Activated CD4-positive, CD25-positive, alpha-beta regulatory T cell treated with anti-CD3 and anti-CD28 coated beads, Interleukin-2, amount 50 U/mL, for 24 hours (primary cell): ENCODE results near the gene PLA2G3.
A peak's percentile ranks its signal among the peaks of the same experiment; 100 is the strongest.
"Not testable (repeated sequence)": the region's sequence is repeated elsewhere in the genome, so short reads cannot be mapped to it uniquely, and the experiment has no call there.

Source experiments
- ATAC-seq, 2 donors: fragments of 150-1000 bp; cut with Tn5 transposase; one replicate each; pipeline ENCODE4 v1.10.0; 2021; ENCODE audit warnings: mild to moderate bottlenecking in 1 of 2, moderate library complexity in 1 of 2

The PLA2G3 gene

DNA sequence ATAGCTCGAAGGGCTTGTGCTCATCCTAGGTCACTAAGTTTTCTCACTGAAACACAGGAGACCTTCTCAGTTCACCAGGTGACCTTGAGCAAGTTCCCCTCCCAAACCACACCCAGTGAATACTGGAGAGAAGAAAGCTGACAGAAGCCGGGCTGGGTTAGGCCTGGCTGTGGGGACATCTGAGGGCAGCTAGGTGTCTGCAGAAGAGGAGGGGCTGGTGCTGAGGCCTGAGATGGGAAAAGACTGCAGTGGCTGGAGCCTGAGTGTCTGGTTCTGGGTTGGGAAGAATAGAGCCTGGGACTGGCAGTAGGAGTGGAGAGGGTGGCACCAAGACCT is 18.1 kb downstream of the PLA2G3 start:
- ATAC-seq, result no peak

DNA sequence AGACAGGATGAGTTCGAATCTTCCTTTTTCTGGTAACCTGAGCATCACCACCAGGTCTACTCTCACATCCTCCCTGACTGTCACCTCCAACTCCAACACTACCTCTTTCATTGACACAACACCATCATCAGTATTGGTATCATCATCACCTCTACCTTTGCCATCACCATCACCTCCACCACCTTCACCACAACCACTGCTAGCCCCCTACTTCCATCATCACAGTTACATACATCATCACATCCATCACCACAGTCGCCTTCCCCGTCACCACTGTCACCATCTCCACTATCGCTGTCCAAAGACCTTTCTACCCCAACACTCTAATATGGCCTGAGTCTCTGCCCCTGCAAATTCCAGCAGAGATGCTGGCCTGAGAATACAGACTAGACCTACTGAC is 18.9 kb downstream of the PLA2G3 start:
- no peak for ATAC-seq

DNA sequence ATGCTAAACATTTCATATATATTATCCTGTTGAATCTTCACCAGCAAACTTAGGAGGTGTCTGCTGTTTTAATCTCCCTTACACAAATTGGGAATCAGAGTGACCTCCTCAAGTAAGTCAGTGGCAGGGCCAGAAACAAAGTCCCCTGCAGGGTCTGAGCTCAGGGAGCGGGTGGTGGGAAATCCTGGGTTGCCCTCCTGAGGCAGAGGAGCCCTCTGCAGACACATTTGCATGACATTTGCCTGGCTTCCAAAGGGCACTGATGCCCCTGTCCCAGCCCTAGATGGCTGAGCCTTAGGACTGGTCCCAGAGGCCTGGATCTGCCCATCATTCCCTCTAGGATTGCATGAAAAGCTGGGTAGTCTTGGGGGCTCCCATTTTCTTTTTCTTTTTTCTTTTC is 19.7 kb downstream of the PLA2G3 start:
- ATAC-seq, result no peak

DNA sequence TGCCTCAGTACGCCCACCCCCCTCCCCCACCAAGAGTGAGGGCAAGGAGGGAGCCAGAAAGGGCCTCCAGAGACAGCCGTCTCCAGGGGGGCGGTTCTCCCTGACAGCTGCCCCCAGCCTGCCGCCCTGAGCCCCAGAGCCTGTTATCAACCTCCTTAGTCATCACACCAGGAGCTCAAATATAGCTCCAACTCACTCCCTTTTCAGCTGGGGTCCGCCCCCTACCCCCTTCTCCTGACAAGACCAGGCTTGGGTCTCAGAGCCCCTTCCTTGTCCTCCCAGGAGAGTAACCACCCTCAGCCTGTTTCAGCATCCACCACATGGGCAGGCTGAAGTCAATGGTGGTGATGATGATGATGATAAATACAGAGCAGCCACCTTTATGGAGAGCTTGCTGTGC is 20.1 kb downstream of the PLA2G3 start:
- no peak for ATAC-seq

DNA sequence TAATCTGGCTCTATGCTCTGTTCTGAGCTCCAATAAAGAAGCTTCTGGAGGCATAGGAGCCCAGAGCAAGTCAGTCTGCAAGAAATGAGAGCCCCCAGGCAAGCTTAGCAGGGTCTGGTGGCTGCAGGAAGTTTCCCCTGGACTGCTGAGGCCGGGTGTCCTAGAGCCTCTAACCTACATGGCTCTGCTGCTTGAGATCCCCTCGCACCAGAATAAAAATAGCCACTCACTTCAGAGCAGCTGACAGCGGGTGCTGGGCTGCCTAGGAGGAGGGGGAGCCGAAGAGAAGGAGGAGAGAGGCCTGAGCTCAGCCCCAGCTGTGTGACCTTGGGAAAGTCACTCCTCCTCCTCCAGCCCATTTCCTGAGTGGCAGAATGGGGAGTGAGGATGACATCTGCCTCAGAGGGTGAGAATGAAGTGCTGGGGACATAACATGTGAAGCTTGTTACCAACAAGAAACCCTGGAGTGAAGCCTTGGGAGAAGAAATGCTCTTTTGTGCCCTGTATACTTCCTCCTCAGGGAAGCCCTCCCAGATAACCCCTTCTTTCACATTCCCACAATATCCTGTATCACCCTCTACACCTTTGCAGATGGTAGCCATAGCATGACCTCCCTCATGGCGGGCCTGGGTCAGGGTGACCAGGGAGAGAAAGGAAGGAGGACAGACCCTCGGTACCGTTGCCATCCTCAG is 21.1 kb downstream of the PLA2G3 start:
- no peak for ATAC-seq

DNA sequence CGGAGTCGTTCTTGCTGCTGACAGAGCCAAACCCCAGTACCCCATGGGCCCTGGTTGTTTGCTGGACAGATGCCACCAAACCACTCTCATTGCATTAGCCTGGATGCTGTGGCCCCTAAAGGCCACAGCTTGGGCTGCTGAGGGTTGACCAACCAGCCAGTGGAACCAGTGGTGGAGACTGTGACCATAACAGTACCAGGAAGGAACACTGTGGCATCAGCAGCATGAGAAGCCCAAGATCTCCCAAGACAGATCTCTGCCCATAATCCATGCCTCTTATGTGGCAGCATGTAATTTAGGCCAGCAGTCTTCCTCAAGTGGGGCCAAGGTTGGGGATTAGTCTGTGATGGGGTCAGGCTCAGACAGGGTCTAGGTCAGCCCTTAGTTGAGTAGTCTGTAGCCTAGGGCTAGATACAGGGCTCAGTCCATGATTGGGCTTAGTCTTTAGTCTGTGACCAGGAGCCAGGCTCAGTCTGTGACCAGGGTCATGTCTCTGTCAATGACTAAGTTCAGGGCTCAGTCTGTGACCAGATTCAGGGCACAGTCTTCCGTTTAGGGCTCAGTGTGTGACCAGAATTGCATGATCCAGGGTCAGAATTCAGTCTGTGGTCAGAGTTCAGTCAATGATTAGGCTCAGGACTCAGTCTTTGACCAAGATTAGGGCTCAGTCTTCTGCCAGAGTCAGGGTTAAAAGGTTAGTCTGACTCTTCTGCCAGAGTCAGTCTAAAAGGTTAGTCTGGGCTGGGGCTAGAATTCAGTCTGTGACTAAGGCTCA is 22.1 kb downstream of the PLA2G3 start:
- ATAC-seq, result no peak

DNA sequence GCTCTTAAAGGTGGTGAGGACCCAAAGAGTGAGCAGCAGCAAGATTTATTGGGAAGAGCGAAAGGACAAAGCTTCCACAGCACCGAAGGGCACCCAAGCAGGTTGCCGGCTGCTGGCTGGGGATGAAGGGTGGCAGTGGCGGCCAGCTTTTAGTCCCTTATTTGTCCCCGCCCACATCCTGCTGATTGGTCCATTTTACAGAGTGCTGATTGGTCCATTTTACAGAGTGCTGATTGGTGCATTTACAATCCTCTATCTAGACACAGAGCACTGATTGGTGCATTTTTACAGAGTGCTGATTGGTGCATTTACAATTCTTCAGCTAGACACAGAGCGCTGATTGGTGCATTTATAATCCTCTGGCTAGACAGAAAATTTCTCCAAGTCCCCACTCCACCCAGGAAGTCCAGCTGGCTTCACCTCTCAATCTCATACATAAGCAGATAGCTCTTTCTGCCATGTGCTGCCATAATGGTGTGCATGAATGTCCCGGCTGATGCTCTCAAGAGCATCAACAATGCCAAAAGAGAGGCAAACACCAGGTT is 27.7 kb downstream of the PLA2G3 start:
- ATAC-seq, result not testable (repeated sequence)

DNA sequence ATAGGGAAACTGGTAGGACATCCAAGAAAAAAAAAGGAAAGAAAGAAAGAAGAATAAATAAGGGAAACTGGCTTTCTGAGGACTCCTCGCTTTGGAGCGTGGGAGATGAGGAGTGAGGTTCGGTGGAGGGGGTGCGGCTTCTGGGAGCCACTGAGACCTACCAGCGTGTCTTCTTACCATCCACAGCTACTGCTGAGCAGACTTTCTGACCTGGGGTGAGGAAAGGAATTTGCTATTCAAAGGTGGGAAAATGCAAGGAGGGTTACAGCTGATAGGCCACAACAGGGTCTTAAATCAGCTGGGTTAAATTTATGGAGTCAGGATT is 32.5 kb downstream of the PLA2G3 start:
- peak; percentile 15 to 16 for ATAC-seq

DNA sequence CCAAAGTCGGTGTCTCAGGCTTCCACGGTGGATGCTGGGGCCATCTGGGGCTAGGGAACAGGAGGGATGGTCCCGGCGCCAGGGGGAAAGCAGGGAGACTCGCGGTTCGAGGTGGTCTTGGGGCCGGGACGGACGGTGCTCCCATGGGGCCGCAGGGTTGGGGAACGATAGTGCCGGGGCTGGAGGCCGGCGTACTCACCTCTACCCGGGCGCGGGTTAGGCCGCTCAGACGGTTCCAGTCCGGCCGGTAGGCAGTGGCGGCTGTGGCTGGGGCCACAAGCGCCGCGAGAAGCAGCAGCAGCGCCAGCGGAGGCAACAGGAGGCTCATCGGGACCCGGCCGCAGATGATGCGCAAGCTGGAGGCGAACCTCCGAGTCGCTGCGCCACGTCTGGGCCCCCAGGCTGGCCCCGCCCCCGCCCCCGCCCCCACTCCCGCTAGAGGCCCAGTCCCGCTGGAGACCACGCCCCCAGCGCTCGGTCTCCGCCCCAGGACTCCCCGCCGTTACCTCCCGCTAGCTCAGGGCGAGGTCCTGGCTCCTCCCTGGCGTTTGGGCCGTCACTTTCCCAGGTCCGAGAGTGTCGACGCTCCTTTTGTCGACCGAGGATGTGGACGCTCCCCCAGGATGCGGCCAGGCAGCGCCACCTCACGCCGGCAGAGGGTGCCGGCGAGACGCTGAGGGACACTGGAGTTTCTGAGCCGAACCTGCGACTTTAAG is 33.0 kb downstream of the PLA2G3 start, which contains the start of gene SELENOM:
Gene SELENOM (minus strand): TSS at position 391 of the 716 bp plus-strand sequence. CDS start 63 bp downstream, at position 328.
- peak; percentile 94 to 95 for ATAC-seq

DNA sequence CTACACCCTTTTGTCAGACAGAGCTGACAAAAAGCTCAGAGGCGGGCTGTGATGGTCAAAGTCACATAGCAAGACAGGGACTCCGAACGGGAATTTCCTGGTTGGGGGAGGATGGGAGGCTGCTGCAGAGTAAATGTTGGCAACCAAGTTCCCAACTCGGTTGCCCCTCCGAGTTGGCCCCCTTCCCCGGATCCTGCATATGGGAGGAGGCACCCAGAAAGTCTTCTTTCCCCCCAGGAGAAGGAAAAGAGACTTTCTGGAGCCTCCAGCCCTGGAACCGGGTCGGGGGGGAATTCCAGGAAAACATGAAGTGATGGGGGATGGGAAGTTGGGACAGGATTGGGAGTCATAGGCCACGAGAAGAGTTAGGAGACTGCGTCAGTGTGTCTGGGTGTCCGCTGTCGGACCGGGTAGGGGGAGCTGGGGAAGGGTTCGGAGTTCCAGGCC is 33.6 kb downstream of the PLA2G3 start:
- no peak for ATAC-seq

DNA sequence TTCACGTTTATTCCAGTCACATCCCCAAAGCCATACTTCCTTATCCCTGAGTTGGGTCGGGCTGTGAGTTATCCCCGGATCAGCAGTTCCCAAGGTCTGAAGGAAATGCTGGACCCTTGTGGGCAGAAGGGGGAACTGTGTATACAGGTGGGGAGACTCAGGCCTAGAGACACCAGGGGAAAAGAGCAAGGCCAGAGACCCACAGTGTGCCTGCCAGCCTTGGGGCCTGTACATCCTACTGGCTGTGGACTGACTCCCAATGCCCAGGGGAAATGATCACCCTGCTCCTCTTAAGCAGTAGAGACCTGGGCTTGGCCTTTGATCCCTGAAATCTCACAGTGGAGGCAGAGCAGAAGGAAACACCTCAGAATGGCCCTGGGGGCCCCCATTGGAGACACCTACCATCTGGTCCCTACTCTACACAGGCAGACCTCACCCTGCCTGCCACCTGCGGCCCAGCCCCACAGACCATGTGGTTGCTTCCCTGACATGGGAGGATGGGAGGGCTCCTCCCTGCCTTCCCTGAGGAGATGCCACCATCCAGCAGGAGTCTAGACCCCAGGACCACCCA is 34.2 kb downstream of the PLA2G3 start:
- no peak for ATAC-seq

DNA sequence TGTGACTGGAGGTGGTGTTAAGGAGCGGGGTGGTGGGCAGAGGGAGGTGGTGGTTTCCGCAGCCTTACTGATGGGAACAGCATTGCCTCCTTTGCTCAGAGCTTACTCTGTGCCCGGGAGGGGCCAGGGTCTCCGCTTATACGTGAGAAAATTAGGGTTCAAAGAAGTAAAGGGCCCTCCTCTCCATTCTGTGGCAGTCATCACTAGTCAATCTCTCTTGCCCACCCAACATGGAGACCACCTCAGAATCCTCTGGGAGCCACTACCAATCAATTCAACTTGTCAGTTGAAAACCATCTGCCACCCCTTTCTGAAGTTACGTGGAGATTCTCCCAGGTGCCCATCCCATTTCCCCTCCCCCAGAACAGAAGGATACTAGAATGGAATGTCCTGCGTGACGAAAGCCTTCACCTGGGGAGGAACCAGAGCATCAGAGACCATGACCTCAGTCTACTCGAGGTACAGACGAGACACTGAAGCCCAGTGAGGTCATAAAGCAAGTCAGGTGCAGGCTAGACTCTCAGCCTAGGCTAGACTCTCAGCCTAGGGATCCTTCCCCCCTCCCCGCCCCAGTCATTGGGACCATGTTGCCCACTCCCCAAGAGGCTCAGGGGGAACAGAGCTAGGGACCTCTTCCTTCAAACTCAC is 34.9 kb downstream of the PLA2G3 start:
- no peak for ATAC-seq

DNA sequence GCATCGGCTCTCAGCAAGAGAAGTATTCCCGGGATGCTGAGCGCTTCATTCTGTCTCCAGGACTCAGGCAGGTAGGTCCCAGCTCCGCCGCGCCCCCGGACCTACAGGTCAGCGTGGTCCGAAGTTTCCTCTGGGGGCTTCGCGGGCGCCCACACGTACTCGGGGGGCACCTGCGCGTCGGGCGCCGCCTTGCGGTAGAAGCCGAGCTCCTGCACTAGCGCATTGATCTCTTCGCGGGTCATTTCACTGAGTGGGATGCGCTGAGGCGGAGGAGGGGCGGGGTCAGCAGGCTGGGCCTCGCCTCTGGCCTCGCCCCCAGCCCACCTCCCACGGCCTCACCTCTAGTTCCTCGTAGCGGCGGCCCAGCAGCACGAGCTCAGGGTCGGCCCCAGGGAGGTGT is 35.4 kb downstream of the PLA2G3 start:
- ATAC-seq, result no peak

DNA sequence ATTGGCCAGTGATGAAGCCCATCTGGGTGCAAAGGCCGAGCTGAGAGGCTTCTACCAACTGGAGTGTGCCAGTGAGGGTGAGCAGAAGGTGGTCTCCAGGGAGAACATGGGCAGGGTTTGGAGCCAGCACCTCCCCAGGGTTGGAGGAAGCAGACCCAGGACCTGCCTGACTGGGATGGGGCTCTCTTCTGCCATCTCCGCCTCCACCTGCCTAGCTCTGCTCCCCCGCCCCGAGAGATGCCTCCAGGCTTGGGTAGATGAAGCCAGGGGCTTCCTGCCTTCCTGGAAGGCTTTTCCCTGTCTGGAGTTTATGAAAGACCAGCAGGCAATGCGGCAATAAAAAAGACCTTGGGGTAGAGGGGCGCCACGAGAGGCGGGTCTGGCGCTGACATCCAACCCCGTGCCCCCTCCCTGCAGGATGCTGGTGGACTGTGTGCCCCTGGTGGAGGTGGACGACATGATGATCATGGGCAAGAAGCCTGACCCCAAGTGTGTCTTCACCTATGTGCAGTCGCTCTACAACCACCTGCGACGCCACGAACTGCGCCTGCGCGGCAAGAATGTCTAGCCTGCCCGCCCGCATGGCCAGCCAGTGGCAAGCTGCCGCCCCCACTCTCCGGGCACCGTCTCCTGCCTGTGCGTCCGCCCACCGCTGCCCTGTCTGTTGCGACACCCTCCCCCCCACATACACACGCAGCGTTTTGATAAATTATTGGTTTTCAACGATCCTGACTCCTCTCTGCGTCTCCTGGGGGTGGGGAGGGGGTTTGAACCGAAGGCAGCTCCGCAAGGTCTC is 36.2 kb downstream of the PLA2G3 start:
- ATAC-seq, result no peak

DNA sequence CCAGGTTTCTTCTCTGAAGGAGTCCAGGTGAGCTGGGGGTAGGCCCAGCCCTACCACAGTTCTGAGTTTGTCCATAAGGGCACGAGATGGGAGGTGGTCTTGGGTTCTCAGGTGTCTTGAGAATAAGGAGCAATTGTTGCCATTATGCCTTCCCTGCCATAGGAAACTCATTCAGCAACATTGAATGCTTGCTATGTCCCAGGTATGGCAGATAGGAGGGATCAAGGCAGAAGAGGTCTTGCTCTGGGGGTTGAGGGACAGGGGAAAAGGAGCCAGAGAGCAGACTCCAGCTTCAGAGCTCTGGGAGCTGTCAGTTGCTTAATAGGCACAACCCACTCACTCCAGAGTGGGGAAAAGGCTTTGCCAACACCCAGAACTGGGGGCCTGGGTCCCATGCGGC is 37.2 kb downstream of the PLA2G3 start:
- ATAC-seq, result no peak

DNA sequence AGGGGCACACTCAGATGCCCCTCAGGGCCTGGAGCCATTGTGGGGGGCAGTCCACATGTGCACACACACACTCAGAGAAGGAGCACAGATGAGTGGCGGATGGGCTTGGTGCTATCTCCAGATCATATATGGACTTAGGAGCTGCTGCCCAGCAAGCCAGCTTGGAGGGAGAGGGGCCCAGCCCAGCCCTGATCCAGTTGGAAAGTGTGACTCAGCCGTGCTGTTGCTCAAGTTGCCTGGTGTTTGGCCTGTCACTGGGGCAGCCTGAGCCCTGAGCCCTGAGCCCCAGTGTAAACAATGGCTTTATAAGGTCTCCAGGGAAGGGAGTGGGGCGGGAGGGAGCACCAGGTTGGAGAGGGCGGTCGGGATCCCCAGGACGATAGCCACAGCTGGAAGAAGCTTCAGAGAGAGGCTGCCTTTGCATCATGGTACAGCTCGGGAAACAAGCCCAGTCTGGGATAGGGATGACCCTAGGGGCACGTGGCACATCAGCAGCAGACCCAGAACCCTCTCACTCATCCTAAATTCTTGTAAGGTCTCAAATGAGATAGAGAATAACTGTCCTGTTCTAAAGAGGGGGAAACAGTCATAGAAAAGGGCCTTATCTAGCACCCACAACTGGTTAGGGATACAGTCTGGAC is 37.7 kb downstream of the PLA2G3 start:
- no peak for ATAC-seq

DNA sequence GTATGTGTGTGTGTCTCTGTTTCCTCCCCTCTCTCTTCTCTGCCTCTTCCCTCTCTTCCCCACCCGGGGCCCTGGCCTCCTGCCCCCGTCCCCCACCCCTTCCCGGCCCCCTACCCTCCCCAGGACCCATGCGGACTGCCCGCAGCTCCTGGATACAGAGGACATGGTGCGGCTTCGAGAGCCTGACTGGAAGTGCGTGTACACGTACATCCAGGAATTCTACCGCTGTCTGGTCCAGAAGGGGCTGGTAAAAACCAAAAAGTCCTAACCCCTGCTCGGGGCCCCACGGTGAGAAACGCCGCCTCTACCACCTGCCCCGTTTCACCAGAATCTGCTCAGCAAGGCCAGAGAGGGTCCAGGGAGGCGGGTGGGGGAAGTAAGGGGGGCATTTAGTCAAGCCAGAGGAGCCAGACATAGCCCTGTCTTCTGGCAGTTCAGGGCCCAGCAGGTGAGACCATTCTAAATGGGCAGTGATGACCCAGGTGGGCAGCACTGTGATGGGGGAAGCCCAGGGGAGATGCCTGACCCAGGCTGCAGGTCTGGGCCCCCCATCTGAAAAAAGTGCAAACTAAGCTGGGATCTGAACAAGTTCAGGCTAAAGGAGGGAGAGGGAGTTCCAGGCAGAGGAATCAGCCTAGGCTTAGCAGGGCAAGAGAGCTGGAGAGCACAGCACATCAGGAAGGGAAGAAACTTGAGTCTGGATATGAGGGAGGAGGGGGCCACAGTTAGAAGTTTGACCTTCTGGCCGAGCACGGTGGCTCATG is 39.4 kb downstream of the PLA2G3 start:
- ATAC-seq, result no peak

DNA sequence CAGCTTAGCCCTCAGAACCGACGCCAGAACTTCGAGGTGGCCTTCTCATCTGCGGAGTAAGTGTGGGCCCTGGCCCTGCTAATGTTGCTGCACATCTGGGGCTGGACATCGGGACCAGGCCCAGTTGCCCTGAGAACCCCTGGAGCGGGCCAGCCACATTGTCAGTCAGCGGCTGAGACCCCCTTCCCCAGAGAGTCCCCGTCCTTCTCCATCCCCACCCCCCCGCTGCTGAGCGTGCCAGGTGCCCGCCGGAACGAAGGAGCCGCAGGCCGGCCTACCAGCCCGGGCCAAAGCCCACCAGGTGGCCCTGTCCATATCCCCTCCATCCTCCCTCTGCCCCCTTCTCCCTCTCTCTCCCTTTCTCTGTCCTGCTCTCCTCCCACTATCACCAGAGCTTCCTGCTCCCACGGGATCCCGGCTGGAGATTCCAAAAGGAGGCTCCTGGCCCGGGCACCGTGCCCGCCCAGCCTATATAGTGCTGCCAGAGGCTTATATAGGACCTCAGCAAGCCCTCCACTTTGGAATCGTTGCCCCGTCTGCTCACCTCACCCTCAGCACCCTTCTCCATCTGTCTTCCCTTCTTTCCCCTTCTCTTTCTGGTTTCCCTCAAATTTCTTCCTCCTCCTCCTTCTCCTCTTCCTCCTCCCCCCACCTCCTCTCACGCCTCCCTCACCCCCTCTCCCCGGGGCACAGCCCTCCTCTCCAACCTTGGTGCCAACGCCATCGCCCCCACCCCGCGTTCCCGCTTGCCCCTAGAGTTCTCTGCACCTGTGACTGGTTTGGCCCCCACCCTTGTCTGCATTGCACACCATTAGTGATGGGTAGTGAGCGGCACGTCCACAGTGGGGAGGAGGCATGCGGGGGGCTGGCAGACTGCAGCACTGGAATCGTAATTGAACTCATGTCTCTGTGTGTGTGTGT is 40.2 kb downstream of the PLA2G3 start:
- ATAC-seq, result no peak

DNA sequence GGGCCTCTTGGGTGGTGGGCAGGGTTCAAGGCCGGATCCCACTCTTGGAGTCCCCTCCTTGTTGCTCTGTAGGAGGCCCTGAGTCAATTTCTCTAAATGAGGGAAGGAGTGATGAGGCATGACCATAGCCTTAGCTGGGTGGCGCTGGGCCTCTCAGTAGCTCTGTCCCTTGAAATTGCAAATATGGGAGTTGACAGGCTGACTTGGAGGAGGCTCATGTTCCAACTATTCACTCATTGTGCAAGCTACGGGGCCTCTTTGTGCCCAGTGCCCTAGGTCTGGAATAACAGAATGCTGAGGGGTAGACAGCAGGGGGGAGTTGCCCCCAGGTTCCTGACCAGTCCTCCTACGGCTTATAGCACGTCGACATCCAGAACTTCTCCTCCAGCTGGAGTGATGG is 40.9 kb downstream of the PLA2G3 start:
- ATAC-seq, result no peak
